GM13976 (cell line): ENCODE results near the gene ADCY6.

ENCODE experiments used
- DNase-seq: peaks from one replicate; pipeline ENCODE4 v3.0.0; 2012; ENCODE audit warnings: low spot score
- CTCF ChIP-seq: IDR thresholded peaks from 2 replicates; pipeline ENCODE4 v1.5.1; 2012; ENCODE audit warnings: borderline replicate concordance, mild to moderate bottlenecking; ENCODE audit not compliant: insufficient read depth; ENCODE audit errors: extremely low read depth, missing control alignments, control extremely low read depth
- in situ Hi-C: fragments of 300-500 bp; cut with MboI; formaldehyde crosslinking; loops from one replicate; pipeline ENCODE4 v1.12.0; 2022; ENCODE audit warnings: low sequenced_read_pairs, mixed read lengths, inconsistent platforms; ENCODE audit not compliant: unreplicated experiment

ADCY6 gene

GRCh38 chr12:48773686-48774085 lies 15.2 kb downstream of the ADCY6 start:
- in situ Hi-C loops = no loop called here
- DNase-seq = no peak
- no peak for TF ChIP-seq CTCF

- no peak for DNase-seq
- in situ Hi-C loops = no loop called here
- no peak for TF ChIP-seq CTCF
Observed at GRCh38 chr12:48771588-48772112, 17.2 kb downstream of the ADCY6 start.

GRCh38 chr12:48770756-48771155 lies 18.1 kb downstream of the ADCY6 start:
- DNase-seq = no peak
- in situ Hi-C loops = no loop called here
- no peak for TF ChIP-seq CTCF

GRCh38 chr12:48768736-48769135 lies 20.2 kb downstream of the ADCY6 start:
- in situ Hi-C loops = no loop called here
- no peak for TF ChIP-seq CTCF
- DNase-seq = no peak

- no peak for TF ChIP-seq CTCF
- in situ Hi-C loops = no loop called here
- DNase-seq = no peak
Observed at GRCh38 chr12:48768147-48768546, 20.7 kb downstream of the ADCY6 start.

- DNase-seq = no peak
- in situ Hi-C loops = no loop called here
- no peak for TF ChIP-seq CTCF
Observed at GRCh38 chr12:48767521-48767920, 21.4 kb downstream of the ADCY6 start.

GRCh38 chr12:48767047-48767446 lies 21.8 kb downstream of the ADCY6 start:
- no peak for DNase-seq
- TF ChIP-seq CTCF = no peak
- in situ Hi-C loops = no loop called here
